ENCODE results near the gene DNAH2. TPM values are rescaled to one million over a fixed set of nuclear protein-coding genes. Genes with fewer than 3 reads are reported as not detected.

Gene DNAH2
- total and polyA plus RNA-seq, 2 of the 8 experiments (the other 6 are each of a cell fraction or from before 2014, with no cell fraction given): 0.13 to 0.18 TPM

GRCh38 chr17:7716901-7717755 lies at the start of gene DNAH2 (continued):
- TF ChIP-seq, protein P1, sequence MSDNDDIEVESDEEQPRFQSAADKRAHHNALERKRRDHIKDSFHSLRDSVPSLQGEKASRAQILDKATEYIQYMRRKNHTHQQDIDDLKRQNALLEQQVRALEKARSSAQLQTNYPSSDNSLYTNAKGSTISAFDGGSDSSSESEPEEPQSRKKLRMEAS (IDR thresholded peaks at IDR 0.05): peak; percentile 66
- TF ChIP-seq CHD1 (IDR thresholded peaks at IDR 0.05; ENCODE audit: low read depth, low read length): no peak
- peak; percentile 58 for TF ChIP-seq PHF8 (conservative IDR thresholded peaks at IDR 0.05; ENCODE audit: low read depth, low read length)
- TF ChIP-seq CTCF (IDR thresholded peaks at IDR 0.05; ENCODE audit: control extremely low read depth in 1 of 3, insufficient read depth in 1 of 3, low read depth in 1 of 3, low read length in 3 of 3): peak; percentile 60 to 74 (median 69)
- TF ChIP-seq EZH2 (IDR thresholded peaks at IDR 0.05; ENCODE audit: low read depth, low read length, severe bottlenecking): no peak
- TF ChIP-seq EP300 (IDR thresholded peaks at IDR 0.05; ENCODE audit: borderline replicate concordance in 1 of 2, low read depth in 2 of 2, low read length in 2 of 2): no peak
- TF ChIP-seq CREB1 (IDR thresholded peaks at IDR 0.05): peak; percentile 68; the same call in 1 of the 2 replicates
- TF ChIP-seq USF2 (IDR thresholded peaks at IDR 0.05; ENCODE audit: low read length): no peak
- TF ChIP-seq SP2 (IDR thresholded peaks at IDR 0.05; ENCODE audit: low read length): no peak
- TF ChIP-seq CBX8 (IDR thresholded peaks at IDR 0.05; ENCODE audit: borderline replicate concordance, low read depth, low read length): no peak
- TF ChIP-seq RAD21 (IDR thresholded peaks at IDR 0.05 in 1 of 2, conservative IDR thresholded peaks at IDR 0.05 in 1 of 2; ENCODE audit: low read depth in 2 of 2, low read length in 2 of 2): peak; percentile 51 to 59
- peak; percentile 63; the same call in 1 of the 2 replicates for TF ChIP-seq TCF12 (IDR thresholded peaks at IDR 0.05; ENCODE audit: low read depth, low read length)
- no peak for TF ChIP-seq CBX5 (IDR thresholded peaks at IDR 0.05; ENCODE audit: low read depth, low read length)
